Measurements from ENCODE around the gene NCMAP.
"Not testable (repeated sequence)": the region's sequence is repeated elsewhere in the genome, so short reads cannot be mapped to it uniquely, and the experiment has no call there.

The NCMAP gene

GRCh38 chr1:24541711-24542346, 14.1 kb upstream of the NCMAP start:
- no peak for DNase-seq (ENCODE audit: low read depth in 2 of 2)

GRCh38 chr1:24544239-24544638, 11.6 kb upstream of the NCMAP start:
- DNase-seq (ENCODE audit: low read depth in 2 of 2) = no peak

GRCh38 chr1:24545662-24546061, 10.2 kb upstream of the NCMAP start:
- no peak for DNase-seq (ENCODE audit: low read depth in 2 of 2)

- DNase-seq (ENCODE audit: low read depth in 2 of 2) = no peak
Measured at GRCh38 chr1:24547195-24547594, 8.7 kb upstream of the NCMAP start.

- DNase-seq (ENCODE audit: low read depth in 2 of 2) = no peak
Measured at GRCh38 chr1:24548070-24548469, 7.8 kb upstream of the NCMAP start.

GRCh38 chr1:24549210-24549609, 6.7 kb upstream of the NCMAP start:
- DNase-seq (ENCODE audit: low read depth in 2 of 2) = not testable (repeated sequence)

- no peak for DNase-seq (ENCODE audit: low read depth in 2 of 2)
Measured at GRCh38 chr1:24551290-24551959, 4.5 kb upstream of the NCMAP start.

GRCh38 chr1:24551960-24552571, 3.8 kb upstream of the NCMAP start:
- DNase-seq (ENCODE audit: low read depth in 2 of 2) = no peak

GRCh38 chr1:24553931-24554330, 2.0 kb upstream of the NCMAP start:
- DNase-seq (ENCODE audit: low read depth in 2 of 2) = no peak

GRCh38 chr1:24554714-24555113, 1.2 kb upstream of the NCMAP start:
- DNase-seq (ENCODE audit: low read depth in 2 of 2) = no peak

- no peak for DNase-seq (ENCODE audit: low read depth in 2 of 2)
Measured at GRCh38 chr1:24556414-24556795, 518 bp downstream of the NCMAP start.

GRCh38 chr1:24557220-24557619, 1.3 kb downstream of the NCMAP start:
- no peak for DNase-seq (ENCODE audit: low read depth in 2 of 2)

GRCh38 chr1:24557711-24558131, 1.8 kb downstream of the NCMAP start:
- DNase-seq (ENCODE audit: low read depth in 2 of 2) = no peak

GRCh38 chr1:24558455-24558854, 2.6 kb downstream of the NCMAP start:
- no peak for DNase-seq (ENCODE audit: low read depth in 2 of 2)

GRCh38 chr1:24558902-24559791, 3.3 kb downstream of the NCMAP start:
- no peak for DNase-seq (ENCODE audit: low read depth in 2 of 2)

- DNase-seq (ENCODE audit: low read depth in 2 of 2) = no peak
Measured at GRCh38 chr1:24560361-24560760, 4.5 kb downstream of the NCMAP start.

- no peak for DNase-seq (ENCODE audit: low read depth in 2 of 2)
Measured at GRCh38 chr1:24562625-24563024, 6.7 kb downstream of the NCMAP start.

GRCh38 chr1:24564695-24565094, 8.8 kb downstream of the NCMAP start:
- DNase-seq (ENCODE audit: low read depth in 2 of 2) = no peak

- DNase-seq (ENCODE audit: low read depth in 2 of 2) = no peak
Measured at GRCh38 chr1:24566236-24566867, 10.5 kb downstream of the NCMAP start.

GRCh38 chr1:24567792-24568388, 12.0 kb downstream of the NCMAP start:
- no peak for DNase-seq (ENCODE audit: low read depth in 2 of 2)

GRCh38 chr1:24568475-24568874, 12.6 kb downstream of the NCMAP start:
- no peak for DNase-seq (ENCODE audit: low read depth in 2 of 2)
